Caco-2 (cell line): ENCODE data around the gene MED4. TPM values are rescaled to one million over a fixed set of nuclear protein-coding genes. Genes with fewer than 3 reads are reported as not detected.

Experiments used
- BruUV-seq: library from RNA; stranded (reverse); fragments of 400-500 nt; replicated peaks from 2 replicates; lab custom pipeline; 2021; lab: Mats Ljungman, UMichigan
- CTCF ChIA-PET: fragments of 300-600 bp; sonication (Branson Sonifier 250); formaldehyde crosslinking; loops from one replicate; lab custom pipeline; 2022; ENCODE audit warnings: antibody characterized with exemption; lab: Charles Lee
- POLR2A ChIA-PET: fragments of 300-600 bp; sonication (Branson Sonifier 250); formaldehyde crosslinking; loops from one replicate; lab custom pipeline; 2022; ENCODE audit warnings: antibody characterized with exemption; lab: Charles Lee
- DNase-seq, 2 experiments: peaks; one replicate each; pipeline versions ENCODE4 v3.0.0 to v3.0.0-alpha.2; 2020 to 2022
- H3K27me3 ChIP-seq: replicated peaks from 2 replicates; pipeline ENCODE4 v1.6.0; 2011; ENCODE audit warnings: low read length; ENCODE audit not compliant: control insufficient read depth, insufficient read depth
- H3K36me3 ChIP-seq: 2 replicates; pipeline ENCODE4 v1.5.1; 2011; ENCODE audit warnings: low read length; ENCODE audit not compliant: control insufficient read depth, insufficient read depth
- H3K4me1 ChIP-seq: fragments of 250-450 bp; sonication (Bioruptor Pico); 2 replicates; pipeline ENCODE4 v1.5.1; 2020; ENCODE audit warnings: mild to moderate bottlenecking
- H3K4me3 ChIP-seq: 2 replicates; pipeline ENCODE4 v1.5.1; 2011; ENCODE audit warnings: low read depth, mild to moderate bottlenecking, control low read depth, low read length
- H3K9me3 ChIP-seq: fragments of 250-450 bp; sonication (Bioruptor Pico); 2 replicates; pipeline ENCODE4 v1.5.1; 2020; ENCODE audit warnings: mild to moderate bottlenecking, moderate library complexity
- H3K27ac Mint-ChIP-seq: one replicate; pipeline ENCODE4 v1.8.0; 2022; ENCODE audit warnings: mixed read lengths; ENCODE audit not compliant: unreplicated experiment
- H3K27me3 Mint-ChIP-seq: one replicate; pipeline ENCODE4 v1.8.0; 2022; ENCODE audit warnings: mixed read lengths; ENCODE audit not compliant: insufficient read depth, unreplicated experiment
- H3K36me3 Mint-ChIP-seq: one replicate; pipeline ENCODE4 v1.8.0; 2022; ENCODE audit warnings: mild to moderate bottlenecking, mixed read lengths; ENCODE audit not compliant: insufficient read depth, unreplicated experiment
- H3K4me1 Mint-ChIP-seq: one replicate; pipeline ENCODE4 v1.8.0; 2022; ENCODE audit warnings: low read depth, mixed read lengths; ENCODE audit not compliant: unreplicated experiment
- H3K4me3 Mint-ChIP-seq: one replicate; pipeline ENCODE4 v1.8.0; 2022; ENCODE audit warnings: mild to moderate bottlenecking, moderate library complexity, mixed read lengths; ENCODE audit not compliant: unreplicated experiment
- H3K9me3 Mint-ChIP-seq: one replicate; pipeline ENCODE4 v1.8.0; 2022; ENCODE audit warnings: mixed read lengths; ENCODE audit not compliant: unreplicated experiment
- CTCF ChIP-seq, 2 experiments: fragments of 200-600 bp in 1 of 2; IDR thresholded peaks; 1 replicate in 1 of 2; 2 replicates in 1 of 2; pipeline versions ENCODE4 v1.5.1 to v1.8.0; 2011 to 2022; ENCODE audit warnings: antibody characterized with exemption in 1 of 2, control low read depth in 1 of 2, inconsistent platforms in 1 of 2, low read depth in 1 of 2, low read length in 1 of 2, mild to moderate bottlenecking in 1 of 2, moderate library complexity in 1 of 2; ENCODE audit not compliant: insufficient read depth in 1 of 2, severe bottlenecking in 1 of 2, unreplicated experiment in 1 of 2
- intact Hi-C: fragments of 100-400 bp; cut with micrococcal nuclease; formaldehyde crosslinking; loops from one replicate; pipeline ENCODE4 v1.10.0; 2022; ENCODE audit not compliant: unreplicated experiment
- total RNA-seq: library from RNA; stranded (reverse); gene quantifications from 2 replicates; pipeline ENCODE4 v1.2.3, GENCODE V29; 2022

MED4 gene
- total RNA-seq, 1 experiment from 2014 or later: 56.8 TPM

- Mint-ChIP-seq H3K9me3 (no peaks in the 10 kb centered on the region), H3K4me1 (no peaks in the 10 kb centered on the region), H3K27me3 (peaks cover 3% of the 10 kb centered on the region), H3K36me3 (no peaks in the 10 kb centered on the region), H3K27ac (no peak overlapping the region), H3K4me3 (no peak overlapping the region)
- no peaks in the 10 kb centered on the region for H3K36me3 ChIP-seq
- POLR2A ChIA-PET: no interaction called here
- CTCF ChIA-PET: no interaction called here
- intact Hi-C loops: no loop called here
- BruUV-seq: no TSS peak
- H3K27me3 ChIP-seq: no peaks in the 10 kb centered on the region
- TF ChIP-seq CTCF (IDR thresholded peaks at IDR 0.05; ENCODE audit: insufficient read depth in 1 of 2, low read depth in 1 of 2, low read length in 1 of 2, severe bottlenecking in 1 of 2, unreplicated experiment in 1 of 2): no peak
- DNase-seq: no peak
- H3K4me1 ChIP-seq: no peaks in the 10 kb centered on the region
- H3K4me3 ChIP-seq: no peak overlapping the region
- H3K9me3 ChIP-seq: no peaks in the 10 kb centered on the region
These were observed 26.8 kb upstream of the MED4 start for GRCh38 chr13:48121733-48122132.

GRCh38 chr13:48120241-48120640 lies 25.3 kb upstream of the MED4 start:
- Histone ChIP-seq H3K4me3 (no peak overlapping the region), H3K27me3 (no peaks in the 10 kb centered on the region), H3K9me3 (no peaks in the 10 kb centered on the region), H3K36me3 (no peaks in the 10 kb centered on the region), H3K4me1 (no peaks in the 10 kb centered on the region)
- H3K27ac Mint-ChIP-seq: no peak overlapping the region
- H3K4me3 Mint-ChIP-seq: no peak overlapping the region
- H3K4me1 Mint-ChIP-seq: no peaks in the 10 kb centered on the region
- TF ChIP-seq CTCF (IDR thresholded peaks at IDR 0.05; ENCODE audit: insufficient read depth in 1 of 2, low read depth in 1 of 2, low read length in 1 of 2, severe bottlenecking in 1 of 2, unreplicated experiment in 1 of 2): no peak
- ChIA-PET POLR2A (no interaction called here), CTCF (no interaction called here)
- intact Hi-C loops: no loop called here
- no peaks in the 10 kb centered on the region for H3K36me3 Mint-ChIP-seq
- no peak for DNase-seq
- H3K9me3 Mint-ChIP-seq: no peaks in the 10 kb centered on the region
- no TSS peak for BruUV-seq
- H3K27me3 Mint-ChIP-seq: peaks cover 3% of the 10 kb centered on the region

- Histone ChIP-seq H3K4me3 (no peak overlapping the region), H3K27me3 (no peaks in the 10 kb centered on the region), H3K36me3 (no peaks in the 10 kb centered on the region), H3K9me3 (no peaks in the 10 kb centered on the region), H3K4me1 (no peaks in the 10 kb centered on the region)
- ChIA-PET POLR2A (no interaction called here), CTCF (no interaction called here)
- Mint-ChIP-seq H3K9me3 (no peaks in the 10 kb centered on the region), H3K4me3 (no peak overlapping the region), H3K27me3 (peaks cover 6% of the 10 kb centered on the region), H3K4me1 (no peaks in the 10 kb centered on the region), H3K27ac (no peak overlapping the region), H3K36me3 (no peaks in the 10 kb centered on the region)
- no peak for DNase-seq
- TF ChIP-seq CTCF (IDR thresholded peaks at IDR 0.05; ENCODE audit: insufficient read depth in 1 of 2, low read depth in 1 of 2, low read length in 1 of 2, severe bottlenecking in 1 of 2, unreplicated experiment in 1 of 2): no peak
- no TSS peak for BruUV-seq
- intact Hi-C loops: no loop called here
These were observed 23.1 kb upstream of the MED4 start for GRCh38 chr13:48118030-48118429.
